Fibroblast of pulmonary artery (primary cell): Measurements from ENCODE around the gene RAC3.

Experiments
- DNase-seq: peaks from one replicate; pipeline ENCODE4 v3.0.0-alpha.2; 2010; ENCODE audit warnings: low read depth
- H3K4me3 ChIP-seq: replicated peaks from 2 replicates; pipeline ENCODE4 v1.5.1; 2011; ENCODE audit warnings: low read depth, mild to moderate bottlenecking, control low read depth, low read length, moderate library complexity
- TF ChIP-seq, protein P1 (sequence below): IDR thresholded peaks from 2 replicates; pipeline ENCODE4 v1.5.1; 2011; ENCODE audit warnings: mild to moderate bottlenecking, control low read depth, low read length, inconsistent platforms; ENCODE audit errors: missing control alignments

Gene RAC3

DNA sequence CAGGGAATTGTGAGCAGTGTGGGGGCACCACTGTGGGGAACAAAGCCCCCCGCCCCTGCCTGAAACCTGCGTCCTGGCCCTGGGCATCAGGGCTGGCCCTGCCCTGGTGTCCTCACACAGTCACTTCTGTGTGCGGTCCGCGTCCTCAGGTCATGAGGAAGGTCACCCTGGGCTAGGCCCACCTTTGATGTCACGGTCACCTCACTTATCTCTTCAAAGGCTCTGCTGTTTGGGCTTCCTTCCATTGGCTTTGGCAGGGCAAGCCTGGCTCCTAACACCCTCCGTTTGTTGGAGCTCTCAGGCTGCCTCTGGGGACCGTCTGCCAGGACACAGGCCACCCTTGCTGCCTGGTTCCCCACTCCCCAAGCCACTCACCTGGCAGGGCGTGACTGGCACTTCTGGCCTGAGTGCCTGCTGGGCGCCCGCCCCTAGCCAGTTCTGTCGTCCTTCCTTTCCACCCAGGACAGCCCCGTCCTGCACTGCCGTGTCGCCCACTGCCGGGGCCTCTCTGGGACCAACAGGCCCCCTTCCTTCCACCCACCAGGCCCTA lies 17.6 kb upstream of the RAC3 start:
- DNase-seq: no peak
- TF ChIP-seq, protein P1, sequence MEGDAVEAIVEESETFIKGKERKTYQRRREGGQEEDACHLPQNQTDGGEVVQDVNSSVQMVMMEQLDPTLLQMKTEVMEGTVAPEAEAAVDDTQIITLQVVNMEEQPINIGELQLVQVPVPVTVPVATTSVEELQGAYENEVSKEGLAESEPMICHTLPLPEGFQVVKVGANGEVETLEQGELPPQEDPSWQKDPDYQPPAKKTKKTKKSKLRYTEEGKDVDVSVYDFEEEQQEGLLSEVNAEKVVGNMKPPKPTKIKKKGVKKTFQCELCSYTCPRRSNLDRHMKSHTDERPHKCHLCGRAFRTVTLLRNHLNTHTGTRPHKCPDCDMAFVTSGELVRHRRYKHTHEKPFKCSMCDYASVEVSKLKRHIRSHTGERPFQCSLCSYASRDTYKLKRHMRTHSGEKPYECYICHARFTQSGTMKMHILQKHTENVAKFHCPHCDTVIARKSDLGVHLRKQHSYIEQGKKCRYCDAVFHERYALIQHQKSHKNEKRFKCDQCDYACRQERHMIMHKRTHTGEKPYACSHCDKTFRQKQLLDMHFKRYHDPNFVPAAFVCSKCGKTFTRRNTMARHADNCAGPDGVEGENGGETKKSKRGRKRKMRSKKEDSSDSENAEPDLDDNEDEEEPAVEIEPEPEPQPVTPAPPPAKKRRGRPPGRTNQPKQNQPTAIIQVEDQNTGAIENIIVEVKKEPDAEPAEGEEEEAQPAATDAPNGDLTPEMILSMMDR: no peak
- H3K4me3 ChIP-seq: no peak overlapping the region

DNA sequence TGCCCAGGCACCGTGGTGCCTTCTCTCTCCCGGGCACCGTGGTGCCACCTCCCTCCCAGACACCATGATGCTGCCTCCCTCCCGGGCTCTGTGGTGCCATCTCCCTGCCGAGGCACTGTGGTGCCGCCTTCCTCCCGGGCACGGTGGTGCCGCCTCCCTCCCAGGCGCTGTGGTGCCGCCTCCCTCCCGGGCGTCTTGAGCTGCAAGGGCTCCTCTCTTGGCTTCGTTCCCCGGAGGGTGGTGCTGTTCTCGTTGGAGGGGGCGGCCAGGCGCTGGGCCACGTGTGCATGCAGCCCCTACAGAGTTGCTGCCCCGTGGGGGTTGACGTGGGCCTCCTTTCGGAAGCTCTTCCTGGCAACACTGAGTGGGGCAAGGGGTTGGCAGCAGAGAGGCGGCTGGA lies 17.0 kb upstream of the RAC3 start:
- DNase-seq: no peak
- TF ChIP-seq, protein P1: no peak
- H3K4me3 ChIP-seq: no peak overlapping the region

DNA sequence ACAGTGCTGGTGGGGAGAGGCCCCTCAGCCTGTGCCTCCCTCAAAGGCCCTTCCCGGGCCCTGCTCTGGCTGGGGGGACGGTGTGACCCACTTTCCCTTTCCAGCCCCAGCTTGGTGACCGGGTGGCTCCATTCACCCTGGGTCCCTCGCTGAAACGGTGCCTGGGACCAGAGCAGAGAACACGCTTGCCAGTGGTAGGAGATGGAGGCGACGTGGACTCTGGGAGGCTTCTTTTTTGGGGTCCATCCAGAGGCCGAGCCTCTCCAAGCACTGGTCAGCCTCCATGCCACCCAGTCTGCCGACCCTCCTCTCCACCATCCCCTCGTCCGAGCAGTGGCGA lies 16.5 kb upstream of the RAC3 start:
- TF ChIP-seq, protein P1: no peak
- DNase-seq: no peak
- H3K4me3 ChIP-seq: no peak overlapping the region

DNA sequence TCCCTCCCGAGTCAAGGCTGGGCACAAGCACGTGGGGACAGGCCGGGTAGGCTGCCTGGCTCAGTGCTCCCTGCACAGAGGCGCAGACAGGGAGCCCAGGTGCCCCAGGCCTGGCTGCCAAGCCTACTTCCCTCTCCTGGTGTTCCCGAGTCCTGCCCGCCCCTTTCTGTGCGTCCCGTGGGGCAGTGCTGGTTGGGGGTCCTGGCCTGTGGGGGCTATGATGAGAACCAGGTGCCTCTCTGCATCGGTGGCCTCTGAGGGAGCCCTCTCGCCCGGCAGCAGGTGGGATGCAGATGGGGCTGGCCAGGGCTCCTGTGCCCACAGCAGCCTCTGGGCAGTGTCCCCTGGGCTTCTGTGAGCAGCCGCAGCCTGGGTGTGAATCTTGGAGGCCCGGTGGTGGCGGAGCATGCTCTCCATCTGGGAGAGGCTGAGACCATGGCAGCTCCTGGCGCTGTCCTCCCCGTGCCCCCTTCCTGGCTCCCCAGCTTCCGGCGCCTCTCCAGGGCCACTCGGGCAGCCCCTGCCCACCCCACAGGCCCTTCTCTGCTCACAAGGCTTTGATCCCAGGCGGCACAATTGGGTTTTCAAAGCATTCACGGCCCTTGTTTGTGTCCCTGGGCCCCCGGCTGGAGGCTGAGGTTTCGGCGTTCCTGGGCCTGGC lies 16.0 kb upstream of the RAC3 start:
- no peak overlapping the region for H3K4me3 ChIP-seq
- TF ChIP-seq, protein P1: no peak
- DNase-seq: no peak

DNA sequence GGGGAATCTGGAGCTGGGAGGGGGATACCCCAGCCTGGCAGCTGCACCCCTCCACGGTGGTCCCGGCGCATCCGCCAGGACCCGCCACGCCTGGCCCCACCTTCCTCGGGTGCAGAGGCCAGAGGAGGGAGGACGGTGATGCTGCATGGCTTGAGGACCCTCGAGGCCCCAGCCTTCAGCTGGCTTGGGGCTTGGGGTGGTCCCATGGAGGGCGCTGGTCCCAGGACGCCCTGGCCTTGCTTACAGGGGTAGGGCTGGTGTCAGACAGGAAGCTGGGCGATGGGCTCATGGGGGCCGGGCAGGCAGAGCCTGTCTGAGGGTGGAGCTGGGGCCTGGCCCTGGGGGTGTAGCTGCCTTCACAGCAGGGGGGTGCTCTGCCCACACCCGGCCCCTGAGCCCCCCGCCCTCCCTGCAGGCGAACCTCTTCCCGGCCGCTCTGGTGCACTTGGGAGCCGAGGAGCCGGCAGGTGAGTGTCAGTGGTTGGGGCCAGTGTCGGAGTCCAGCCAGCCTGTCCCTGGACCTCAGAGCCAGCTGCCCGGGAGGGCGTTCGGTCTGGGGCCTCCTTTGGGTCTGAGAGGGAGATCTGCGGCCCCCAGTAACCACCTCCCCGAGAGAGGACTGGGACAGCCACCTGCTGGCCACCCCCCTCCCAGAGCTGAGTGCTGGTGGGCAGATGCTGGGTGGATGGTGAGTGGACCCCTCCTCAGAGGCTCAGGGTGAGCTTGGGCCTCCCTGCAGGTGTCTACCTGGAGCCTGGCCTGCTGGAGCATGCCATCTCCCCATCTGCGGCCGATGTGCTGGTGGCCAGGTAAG lies 15.2 kb upstream of the RAC3 start:
- TF ChIP-seq, protein P1: no peak
- no peak overlapping the region for H3K4me3 ChIP-seq
- no peak for DNase-seq

DNA sequence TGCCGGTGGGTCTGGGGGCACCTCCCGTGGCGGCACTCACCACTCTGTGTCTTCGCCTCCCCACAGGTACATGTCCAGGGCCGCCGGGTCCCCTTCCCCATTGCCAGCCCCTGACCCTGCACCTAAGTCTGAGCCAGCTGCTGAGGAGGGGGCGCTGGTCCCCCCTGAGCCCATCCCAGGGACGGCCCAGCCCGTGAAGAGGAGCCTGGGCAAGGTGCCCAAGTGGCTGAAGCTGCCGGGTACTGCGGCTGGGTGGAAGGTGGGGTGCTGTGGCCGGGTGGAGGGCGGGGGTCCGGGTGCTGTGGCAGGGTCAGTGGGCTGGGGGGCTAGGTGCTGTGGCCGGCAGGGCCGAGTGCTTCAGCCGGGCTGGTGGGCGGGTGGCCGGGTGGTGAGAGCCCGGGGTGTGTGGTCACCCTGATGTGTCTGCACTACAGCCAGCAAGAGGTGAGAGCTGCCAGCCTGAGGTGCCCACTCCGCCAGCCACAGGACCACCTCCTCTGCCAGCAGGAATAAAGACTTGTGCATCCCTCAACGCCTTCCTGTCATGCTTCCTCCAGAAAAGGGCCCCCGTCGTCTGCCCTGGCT lies 14.5 kb upstream of the RAC3 start:
- TF ChIP-seq, protein P1: no peak
- no peak overlapping the region for H3K4me3 ChIP-seq
- DNase-seq: no peak
